ENCODE data around the gene CHP2. TPM values are rescaled to one million over a fixed set of nuclear protein-coding genes. Genes with fewer than 3 reads are reported as not detected.

Gene CHP2
- under 1 TPM in 2 of 3 donors, not detected in 1; 0.16 to 0.33 TPM for total RNA-seq

GRCh38 chr16:23754594-23755483 lies at the start of gene CHP2:
Gene CHP2 (plus strand): TSS chr16:23755026. CDS start chr16:23755050, 24 bp downstream.
- Histone ChIP-seq H3K4me1 (no peaks in the 10 kb centered on the region), H3K27me3 (peaks cover 4 to 33% of the 10 kb centered on the region in 2 donors), H3K9me3 (peaks cover 0 to 13% of the 10 kb centered on the region in 2 donors), H3K36me3 (no peaks in the 10 kb centered on the region), H3K27ac (no peak within 1 kb of the TSS), H3K4me3 (peak within 1 kb of the TSS; percentile 15 to 64 (median 43))
- no peak for TF ChIP-seq POLR2A (IDR thresholded peaks at IDR 0.05)
- TF ChIP-seq POLR2AphosphoS5 (IDR thresholded peaks at IDR 0.05) = no peak
- no peak for TF ChIP-seq CTCF (IDR thresholded peaks at IDR 0.05)
- DNase-seq (ENCODE audit: low spot score in 2 of 2) = peak in 1 of 2 donors; percentile 53
- intact Hi-C loops (cut with DNase I; ENCODE audit: low total_unique reads) = loop anchor here (5.0 kb wide), 1 partner anchor 1422 kb away; no protein-coding TSS in a partner anchor

GRCh38 chr16:23705517-23705902 lies 49.3 kb upstream of the CHP2 start:
- H3K27ac ChIP-seq = no peak overlapping the region
- H3K36me3 ChIP-seq = no peaks in the 10 kb centered on the region
- H3K4me1 ChIP-seq = no peaks in the 10 kb centered on the region
- TF ChIP-seq POLR2A (IDR thresholded peaks at IDR 0.05) (no peak), POLR2AphosphoS5 (IDR thresholded peaks at IDR 0.05) (no peak), CTCF (IDR thresholded peaks at IDR 0.05) (no peak)
- intact Hi-C loops (cut with DNase I; ENCODE audit: low total_unique reads) = no loop called here
- no peaks in the 10 kb centered on the region for H3K27me3 ChIP-seq
- DNase-seq (ENCODE audit: low spot score in 2 of 2) = no peak
- peaks cover 0 to 16% of the 10 kb centered on the region in 2 donors for H3K9me3 ChIP-seq
- no peak overlapping the region for H3K4me3 ChIP-seq

GRCh38 chr16:23706439-23706838 lies 48.4 kb upstream of the CHP2 start:
- H3K4me1 ChIP-seq = no peaks in the 10 kb centered on the region
- peaks cover 0 to 3% of the 10 kb centered on the region in 2 donors for H3K27me3 ChIP-seq
- intact Hi-C loops (cut with DNase I; ENCODE audit: low total_unique reads) = no loop called here
- DNase-seq (ENCODE audit: low spot score in 2 of 2) = no peak
- no peaks in the 10 kb centered on the region for H3K36me3 ChIP-seq
- H3K27ac ChIP-seq = no peak overlapping the region
- H3K9me3 ChIP-seq = peaks cover 0 to 16% of the 10 kb centered on the region in 2 donors
- no peak for TF ChIP-seq CTCF (IDR thresholded peaks at IDR 0.05)
- TF ChIP-seq POLR2A (IDR thresholded peaks at IDR 0.05) = no peak
- no peak for TF ChIP-seq POLR2AphosphoS5 (IDR thresholded peaks at IDR 0.05)
- H3K4me3 ChIP-seq = no peak overlapping the region

GRCh38 chr16:23709536-23709935 lies 45.3 kb upstream of the CHP2 start:
- no peak for DNase-seq (ENCODE audit: low spot score in 2 of 2)
- intact Hi-C loops (cut with DNase I; ENCODE audit: low total_unique reads) = no loop called here
- Histone ChIP-seq H3K4me3 (no peak overlapping the region), H3K9me3 (peaks cover 0 to 16% of the 10 kb centered on the region in 2 donors), H3K36me3 (no peaks in the 10 kb centered on the region), H3K27ac (no peak overlapping the region), H3K27me3 (peaks cover 7 to 31% of the 10 kb centered on the region in 2 donors), H3K4me1 (no peaks in the 10 kb centered on the region)
- no peak for TF ChIP-seq CTCF (IDR thresholded peaks at IDR 0.05)

- H3K27me3 ChIP-seq = peaks cover 7 to 36% of the 10 kb centered on the region in 2 donors
- no peak overlapping the region for H3K27ac ChIP-seq
- peaks cover 0 to 16% of the 10 kb centered on the region in 2 donors for H3K9me3 ChIP-seq
- H3K4me3 ChIP-seq = no peak overlapping the region
- TF ChIP-seq POLR2AphosphoS5 (IDR thresholded peaks at IDR 0.05) = no peak
- TF ChIP-seq POLR2A (IDR thresholded peaks at IDR 0.05) = no peak
- no peak for TF ChIP-seq CTCF (IDR thresholded peaks at IDR 0.05)
- no peaks in the 10 kb centered on the region for H3K4me1 ChIP-seq
- DNase-seq (ENCODE audit: low spot score in 2 of 2) = no peak
- no peaks in the 10 kb centered on the region for H3K36me3 ChIP-seq
- intact Hi-C loops (cut with DNase I; ENCODE audit: low total_unique reads) = no loop called here
Measured at GRCh38 chr16:23710008-23710407, 44.8 kb upstream of the CHP2 start.
